DOHH2 (cell line): ENCODE data around the gene ADCY7.

Experiments
- H3F3A ChIP-seq: fragments of 200-600 bp; sonication (generic), shearing (Covaris generic); 2 replicates; pipeline ENCODE4 v1.6.0; 2016; ENCODE audit warnings: antibody characterized with exemption, mild to moderate bottlenecking; ENCODE audit not compliant: control insufficient read depth, insufficient read depth
- H3K27ac ChIP-seq: fragments of 200-600 bp; sonication (generic); 2 replicates; pipeline ENCODE4 v1.5.1; 2014; ENCODE audit warnings: low read depth, mild to moderate bottlenecking, low read length, moderate library complexity
- H3K27me3 ChIP-seq: fragments of 200-600 bp; sonication (generic); 2 replicates; pipeline ENCODE4 v1.6.1; 2014; ENCODE audit warnings: mild to moderate bottlenecking, low read length, mixed read lengths; ENCODE audit not compliant: control insufficient read depth
- H3K36me3 ChIP-seq: fragments of 200-600 bp; sonication (generic); 2 replicates; pipeline ENCODE4 v1.6.1; 2014; ENCODE audit warnings: mild to moderate bottlenecking, low read length, moderate library complexity, mixed read lengths; ENCODE audit not compliant: control insufficient read depth
- H3K4me1 ChIP-seq: fragments of 200-600 bp; sonication (generic); 2 replicates; pipeline ENCODE4 v1.6.1; 2014; ENCODE audit warnings: mild to moderate bottlenecking, low read length, mixed read lengths; ENCODE audit not compliant: control insufficient read depth
- H3K4me2 ChIP-seq: fragments of 200-600 bp; sonication (generic); 2 replicates; pipeline ENCODE4 v1.6.0; 2014; ENCODE audit warnings: mild to moderate bottlenecking, low read length, moderate library complexity
- H3K4me3 ChIP-seq: fragments of 200-600 bp; sonication (generic); 2 replicates; pipeline ENCODE4 v1.5.1; 2014; ENCODE audit warnings: mild to moderate bottlenecking, low read length, mixed read lengths
- H3K79me2 ChIP-seq: fragments of 200-600 bp; sonication (generic); 2 replicates; pipeline ENCODE4 v1.6.1; 2014; ENCODE audit warnings: mild to moderate bottlenecking, low read length, mixed read lengths; ENCODE audit not compliant: control insufficient read depth
- H3K9me2 ChIP-seq: fragments of 200-600 bp; sonication (generic); replicated peaks from 2 replicates; pipeline ENCODE4 v1.6.1; 2014; ENCODE audit warnings: mild to moderate bottlenecking, low read length, mixed read lengths; ENCODE audit not compliant: control insufficient read depth
- H3K9me3 ChIP-seq: fragments of 200-600 bp; sonication (generic); 2 replicates; pipeline ENCODE4 v1.6.1; 2014; ENCODE audit warnings: antibody characterized with exemption, low read length, mixed read lengths; ENCODE audit not compliant: control insufficient read depth, insufficient read depth
- H4K20me1 ChIP-seq: fragments of 200-600 bp; sonication (generic); 2 replicates; pipeline ENCODE4 v1.6.0; 2014; ENCODE audit warnings: low read depth, mild to moderate bottlenecking, antibody characterized with exemption, low read length, moderate library complexity; ENCODE audit not compliant: control insufficient read depth, insufficient read depth
- EZH2phosphoT487 ChIP-seq: fragments of 200-600 bp; sonication (generic); IDR thresholded peaks from 2 replicates; pipeline ENCODE4 v1.6.1; 2017; ENCODE audit warnings: borderline replicate concordance, mild to moderate bottlenecking, antibody characterized with exemption, low read length, moderate library complexity, mixed read lengths
- TF ChIP-seq, protein P1 (sequence below): fragments of 200-600 bp; sonication (generic); IDR thresholded peaks from one replicate; pipeline ENCODE4 v1.5.1; 2014; ENCODE audit warnings: antibody characterized with exemption, mild to moderate bottlenecking, low read depth, low read length; ENCODE audit not compliant: poor library complexity, severe bottlenecking

ADCY7 gene

DNA sequence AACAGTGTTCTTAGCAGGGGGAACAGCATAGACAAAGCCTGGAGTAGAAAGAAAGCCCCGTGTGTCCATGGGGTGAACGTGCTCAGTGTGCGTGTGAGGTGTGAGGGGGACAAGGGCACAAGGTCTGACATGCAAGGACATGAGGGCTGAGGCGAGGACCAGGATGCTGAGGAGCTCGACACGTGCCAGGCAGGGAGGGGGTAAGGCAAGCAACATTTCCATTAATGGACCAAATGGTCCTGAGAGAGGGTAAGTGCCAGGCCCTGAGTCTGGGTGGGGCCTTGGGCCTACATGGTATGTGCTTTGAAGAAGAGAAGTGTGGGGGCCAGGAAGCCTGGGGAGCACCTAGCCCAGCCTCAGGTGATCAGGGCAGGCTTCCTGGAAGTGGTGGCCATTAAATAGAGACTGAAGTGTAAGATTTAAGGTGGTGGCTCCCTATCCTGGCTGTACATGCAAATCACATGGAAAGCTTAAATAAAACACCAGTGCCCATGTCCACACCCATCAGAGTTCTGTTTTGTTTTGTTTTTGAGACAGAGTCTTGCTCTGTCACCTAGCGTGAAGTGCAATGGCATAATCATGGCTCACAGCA lies 29.3 kb downstream of the ADCY7 start:
- Histone ChIP-seq H3K27me3 (no peaks in the 10 kb centered on the region), H4K20me1 (no peaks in the 10 kb centered on the region), H3K9me2 (no peaks in the 10 kb centered on the region), H3K79me2 (no peaks in the 10 kb centered on the region), H3F3A (no peaks in the 10 kb centered on the region), H3K4me3 (no peak overlapping the region), H3K36me3 (no peaks in the 10 kb centered on the region), H3K9me3 (no peaks in the 10 kb centered on the region), H3K27ac (no peak overlapping the region), H3K4me1 (no peaks in the 10 kb centered on the region), H3K4me2 (no peak overlapping the region)
- TF ChIP-seq, protein P1, sequence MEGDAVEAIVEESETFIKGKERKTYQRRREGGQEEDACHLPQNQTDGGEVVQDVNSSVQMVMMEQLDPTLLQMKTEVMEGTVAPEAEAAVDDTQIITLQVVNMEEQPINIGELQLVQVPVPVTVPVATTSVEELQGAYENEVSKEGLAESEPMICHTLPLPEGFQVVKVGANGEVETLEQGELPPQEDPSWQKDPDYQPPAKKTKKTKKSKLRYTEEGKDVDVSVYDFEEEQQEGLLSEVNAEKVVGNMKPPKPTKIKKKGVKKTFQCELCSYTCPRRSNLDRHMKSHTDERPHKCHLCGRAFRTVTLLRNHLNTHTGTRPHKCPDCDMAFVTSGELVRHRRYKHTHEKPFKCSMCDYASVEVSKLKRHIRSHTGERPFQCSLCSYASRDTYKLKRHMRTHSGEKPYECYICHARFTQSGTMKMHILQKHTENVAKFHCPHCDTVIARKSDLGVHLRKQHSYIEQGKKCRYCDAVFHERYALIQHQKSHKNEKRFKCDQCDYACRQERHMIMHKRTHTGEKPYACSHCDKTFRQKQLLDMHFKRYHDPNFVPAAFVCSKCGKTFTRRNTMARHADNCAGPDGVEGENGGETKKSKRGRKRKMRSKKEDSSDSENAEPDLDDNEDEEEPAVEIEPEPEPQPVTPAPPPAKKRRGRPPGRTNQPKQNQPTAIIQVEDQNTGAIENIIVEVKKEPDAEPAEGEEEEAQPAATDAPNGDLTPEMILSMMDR, result no peak
- TF ChIP-seq EZH2phosphoT487, result no peak

- no peaks in the 10 kb centered on the region for H3K9me2 ChIP-seq
- no peaks in the 10 kb centered on the region for H3K27me3 ChIP-seq
- H3K79me2 ChIP-seq, result no peaks in the 10 kb centered on the region
- no peaks in the 10 kb centered on the region for H3K36me3 ChIP-seq
- H3K27ac ChIP-seq, result no peak overlapping the region
- H3K4me3 ChIP-seq, result no peak overlapping the region
- no peak overlapping the region for H3K4me2 ChIP-seq
- TF ChIP-seq, protein P1, result no peak
- no peak for TF ChIP-seq EZH2phosphoT487
- no peaks in the 10 kb centered on the region for H3F3A ChIP-seq
- no peaks in the 10 kb centered on the region for H3K4me1 ChIP-seq
- H3K9me3 ChIP-seq, result no peaks in the 10 kb centered on the region
- H4K20me1 ChIP-seq, result no peaks in the 10 kb centered on the region
Observed at GRCh38 chr16:50296807-50297206, 30.5 kb downstream of the ADCY7 start.

GRCh38 chr16:50297301-50298074 lies 31.1 kb downstream of the ADCY7 start:
- no peaks in the 10 kb centered on the region for H3K79me2 ChIP-seq
- TF ChIP-seq, protein P1, result no peak
- TF ChIP-seq EZH2phosphoT487, result no peak
- no peaks in the 10 kb centered on the region for H3K9me3 ChIP-seq
- no peaks in the 10 kb centered on the region for H3K9me2 ChIP-seq
- no peaks in the 10 kb centered on the region for H3F3A ChIP-seq
- H4K20me1 ChIP-seq, result no peaks in the 10 kb centered on the region
- no peak overlapping the region for H3K4me3 ChIP-seq
- H3K36me3 ChIP-seq, result no peaks in the 10 kb centered on the region
- H3K4me2 ChIP-seq, result no peak overlapping the region
- no peaks in the 10 kb centered on the region for H3K27me3 ChIP-seq
- H3K4me1 ChIP-seq, result no peaks in the 10 kb centered on the region
- H3K27ac ChIP-seq, result no peak overlapping the region
